ENCODE data around the gene TMEM174.

DNA sequence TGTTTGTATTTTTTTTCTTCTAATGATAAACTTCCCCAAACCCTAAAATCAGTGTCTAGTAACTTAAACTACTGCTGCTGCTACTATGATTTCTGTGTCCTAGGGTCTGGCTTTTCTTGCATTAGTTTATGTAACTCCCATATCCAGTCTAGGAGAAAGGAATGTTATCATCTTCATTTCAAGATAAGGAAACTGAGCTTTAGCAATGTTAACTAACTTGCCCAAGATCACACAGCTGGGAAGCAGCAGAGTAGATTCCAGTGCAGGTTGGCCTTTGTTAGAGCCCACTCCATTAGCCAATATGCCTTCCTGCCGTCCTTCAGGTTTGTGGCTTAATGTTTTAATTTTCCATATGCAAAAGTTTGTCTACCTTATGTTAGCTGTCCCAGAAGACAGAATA, 42.2 kb upstream of the TMEM174 start:
- TF ChIP-seq, protein P1, sequence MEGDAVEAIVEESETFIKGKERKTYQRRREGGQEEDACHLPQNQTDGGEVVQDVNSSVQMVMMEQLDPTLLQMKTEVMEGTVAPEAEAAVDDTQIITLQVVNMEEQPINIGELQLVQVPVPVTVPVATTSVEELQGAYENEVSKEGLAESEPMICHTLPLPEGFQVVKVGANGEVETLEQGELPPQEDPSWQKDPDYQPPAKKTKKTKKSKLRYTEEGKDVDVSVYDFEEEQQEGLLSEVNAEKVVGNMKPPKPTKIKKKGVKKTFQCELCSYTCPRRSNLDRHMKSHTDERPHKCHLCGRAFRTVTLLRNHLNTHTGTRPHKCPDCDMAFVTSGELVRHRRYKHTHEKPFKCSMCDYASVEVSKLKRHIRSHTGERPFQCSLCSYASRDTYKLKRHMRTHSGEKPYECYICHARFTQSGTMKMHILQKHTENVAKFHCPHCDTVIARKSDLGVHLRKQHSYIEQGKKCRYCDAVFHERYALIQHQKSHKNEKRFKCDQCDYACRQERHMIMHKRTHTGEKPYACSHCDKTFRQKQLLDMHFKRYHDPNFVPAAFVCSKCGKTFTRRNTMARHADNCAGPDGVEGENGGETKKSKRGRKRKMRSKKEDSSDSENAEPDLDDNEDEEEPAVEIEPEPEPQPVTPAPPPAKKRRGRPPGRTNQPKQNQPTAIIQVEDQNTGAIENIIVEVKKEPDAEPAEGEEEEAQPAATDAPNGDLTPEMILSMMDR (IDR thresholded peaks at IDR 0.05), result no peak
- TF ChIP-seq POLR2AphosphoS5 (IDR thresholded peaks at IDR 0.05) (no peak), EP300 (IDR thresholded peaks at IDR 0.05) (no peak)
